HG03108 (cell line): ENCODE results near the gene DDX25.
"Not testable (repeated sequence)": the region's sequence is repeated elsewhere in the genome, so short reads cannot be mapped to it uniquely, and the experiment has no call there.

Source experiments
- ATAC-seq: cut with Tn5 transposase; IDR thresholded peaks from one replicate; pipeline ENCODE4 v1.9.1; 2021; ENCODE audit warnings: moderate library complexity; ENCODE audit not compliant: unreplicated experiment

DDX25 gene

DNA sequence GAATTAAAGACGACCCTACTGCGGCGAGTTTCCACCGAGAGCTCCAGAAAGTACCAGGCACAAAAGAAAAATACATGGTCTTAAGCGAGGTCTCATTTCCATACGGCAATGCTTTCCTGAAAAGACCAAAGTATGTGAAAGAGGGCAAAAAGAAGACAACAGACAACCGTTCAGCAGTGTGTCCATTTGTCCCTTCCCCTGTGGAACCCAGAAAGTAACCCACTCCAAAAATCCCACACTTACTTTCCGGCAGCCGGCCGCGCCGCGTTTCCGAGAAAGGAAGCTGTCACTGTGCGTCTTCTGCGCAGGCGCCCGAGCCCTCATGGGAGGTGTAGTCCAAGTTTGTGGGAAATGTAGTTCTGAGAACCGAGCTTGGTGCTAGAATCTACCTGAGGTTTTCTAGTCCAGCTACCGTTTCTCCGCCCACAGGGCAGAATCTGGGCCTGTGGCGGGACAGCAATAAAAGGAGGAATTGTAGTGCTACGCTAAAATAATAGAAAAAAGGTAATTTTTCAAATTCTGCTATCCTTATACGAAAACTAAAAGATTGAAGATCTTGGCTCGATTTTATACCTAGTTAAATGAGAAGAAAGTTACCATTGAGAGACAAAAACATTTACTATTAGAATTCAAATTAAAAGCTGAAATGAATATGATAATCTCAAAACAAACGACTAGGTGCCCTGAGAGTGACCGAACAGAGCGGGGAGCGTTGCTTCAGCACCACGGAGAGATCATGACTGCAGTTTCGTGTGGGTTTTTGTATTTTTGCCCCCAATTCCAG lies 1.2 kb upstream of the DDX25 start, which contains the start of gene PUS3:
TSS of gene PUS3 (minus strand) at position 280 of the 784 bp plus-strand sequence. CDS start 6,922 bp downstream, outside the sequence.
- ATAC-seq = peak; percentile 96

DNA sequence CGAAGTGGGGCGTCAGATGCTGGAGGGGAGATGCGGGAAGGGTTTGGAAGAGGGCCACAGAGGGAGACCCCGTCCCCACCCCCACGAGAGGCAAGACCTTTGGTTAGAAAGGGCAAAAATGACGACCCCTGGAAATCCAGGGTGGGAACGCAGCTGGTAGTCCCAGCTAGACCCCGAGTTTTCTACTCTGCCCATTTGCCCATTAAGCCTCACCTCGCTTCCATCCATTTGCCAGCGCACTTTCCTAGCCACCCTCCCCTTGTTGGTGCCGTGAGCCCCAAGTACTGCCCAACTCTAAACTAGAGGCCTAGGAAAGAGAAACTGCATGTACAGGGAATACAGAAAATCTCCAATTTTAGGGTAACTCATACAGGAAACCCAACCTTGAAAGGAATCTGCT lies 370 bp downstream of the DDX25 start:
- ATAC-seq = no peak

DNA sequence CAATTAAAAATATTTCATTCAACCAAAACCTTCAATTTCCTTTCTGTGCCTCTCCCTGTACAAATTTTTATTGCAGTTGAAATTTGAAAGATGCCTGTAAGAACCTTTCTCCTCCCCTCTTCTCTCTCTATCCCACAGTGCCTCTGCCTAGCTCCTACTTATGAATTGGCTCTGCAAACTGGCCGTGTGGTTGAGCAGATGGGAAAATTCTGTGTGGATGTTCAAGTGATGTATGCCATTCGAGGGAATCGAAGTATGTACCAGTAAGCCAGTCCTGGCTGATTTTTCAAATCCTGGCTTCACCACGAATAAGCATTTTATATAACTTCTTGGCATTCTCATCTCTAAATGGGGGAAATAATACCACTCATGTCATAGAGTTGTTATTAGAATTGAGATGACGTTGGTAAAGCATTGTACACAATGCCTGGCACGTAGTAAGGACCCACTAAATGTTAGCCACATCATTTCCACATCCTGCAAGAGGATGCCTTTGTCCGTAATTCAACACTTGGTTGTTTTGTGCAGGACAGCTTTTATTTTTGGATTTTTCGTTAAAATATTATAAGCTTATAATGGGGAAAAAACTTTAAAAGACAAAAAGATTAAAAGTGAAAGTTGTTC lies 6.0 kb downstream of the DDX25 start:
- no peak for ATAC-seq

DNA sequence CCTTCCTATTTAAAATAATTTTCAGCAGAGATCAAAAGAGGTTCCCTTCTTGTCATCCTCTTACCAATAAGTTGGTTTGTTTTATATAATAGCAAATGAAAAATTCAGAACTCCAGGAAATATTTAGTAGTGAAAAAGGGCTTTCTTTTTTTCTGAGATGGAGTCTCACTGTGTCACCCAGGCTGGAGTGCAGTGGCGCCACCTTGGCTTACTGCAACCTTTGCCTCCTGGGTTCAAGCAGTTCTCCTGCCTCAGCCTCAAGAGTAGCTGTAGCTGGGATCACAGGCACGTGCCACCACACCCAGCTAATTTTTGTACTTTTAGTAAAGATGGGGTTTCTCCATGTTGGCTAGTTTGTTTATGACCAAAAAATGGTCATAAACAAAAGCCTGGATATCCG lies 10.3 kb downstream of the DDX25 start:
- not testable (repeated sequence) for ATAC-seq

DNA sequence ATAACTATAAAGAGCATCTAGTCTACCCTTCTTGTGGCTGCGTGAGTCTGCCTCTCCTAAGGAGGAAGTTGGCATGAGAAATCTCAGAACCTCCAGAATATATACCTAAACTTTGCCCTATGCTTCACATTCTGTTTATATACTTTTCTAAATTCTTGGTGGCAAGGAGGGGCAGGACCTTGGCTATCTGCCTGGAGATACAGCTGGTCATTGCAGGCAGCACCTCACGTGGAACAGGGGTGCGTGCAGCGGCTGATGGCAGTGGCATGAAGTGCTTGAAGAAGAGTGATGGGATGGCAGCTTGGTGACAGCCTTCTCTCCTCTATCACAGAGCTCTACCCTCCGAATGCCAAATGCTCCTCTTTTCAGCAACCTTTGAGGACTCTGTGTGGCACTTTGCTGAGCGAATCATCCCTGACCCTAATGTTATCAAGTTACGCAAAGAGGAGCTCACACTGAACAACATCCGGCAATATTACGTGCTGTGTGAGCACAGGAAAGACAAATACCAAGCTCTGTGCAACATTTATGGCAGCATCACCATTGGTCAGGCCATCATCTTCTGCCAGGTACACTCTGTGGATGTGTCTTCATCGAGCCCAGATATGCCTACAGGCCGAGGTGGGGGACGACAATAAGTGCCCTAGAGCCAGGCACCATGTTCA lies 12.5 kb downstream of the DDX25 start:
- no peak for ATAC-seq

DNA sequence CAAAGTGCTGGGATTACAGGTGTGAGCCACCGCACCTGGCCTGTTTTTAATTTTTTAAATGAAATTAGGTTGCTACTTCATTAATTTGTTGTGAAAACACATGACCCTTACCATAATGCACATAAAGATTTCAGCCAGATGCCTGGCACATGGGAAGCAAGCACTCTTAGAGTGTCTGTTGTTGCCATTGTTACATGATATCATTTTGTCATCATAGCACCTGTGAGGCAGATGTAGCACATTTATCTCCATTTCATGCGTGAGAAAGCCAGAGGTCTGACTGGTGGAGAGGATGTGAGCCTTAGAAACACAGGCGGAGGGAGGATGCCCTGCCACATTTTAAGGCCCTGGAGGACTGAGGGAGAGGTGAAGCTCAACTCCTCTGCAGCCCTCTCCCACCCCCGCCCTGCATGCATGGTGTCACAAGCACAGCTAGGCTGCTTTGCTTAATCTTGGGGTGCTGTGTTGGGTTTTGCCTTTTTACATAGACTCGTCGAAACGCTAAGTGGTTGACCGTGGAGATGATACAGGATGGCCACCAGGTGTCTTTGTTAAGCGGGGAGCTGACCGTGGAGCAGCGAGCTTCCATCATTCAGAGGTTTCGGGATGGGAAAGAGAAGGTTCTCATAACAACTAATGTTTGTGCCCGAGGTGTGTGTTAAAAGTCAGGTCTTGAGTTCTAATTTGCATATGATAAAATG lies 14.0 kb downstream of the DDX25 start:
- ATAC-seq = no peak

DNA sequence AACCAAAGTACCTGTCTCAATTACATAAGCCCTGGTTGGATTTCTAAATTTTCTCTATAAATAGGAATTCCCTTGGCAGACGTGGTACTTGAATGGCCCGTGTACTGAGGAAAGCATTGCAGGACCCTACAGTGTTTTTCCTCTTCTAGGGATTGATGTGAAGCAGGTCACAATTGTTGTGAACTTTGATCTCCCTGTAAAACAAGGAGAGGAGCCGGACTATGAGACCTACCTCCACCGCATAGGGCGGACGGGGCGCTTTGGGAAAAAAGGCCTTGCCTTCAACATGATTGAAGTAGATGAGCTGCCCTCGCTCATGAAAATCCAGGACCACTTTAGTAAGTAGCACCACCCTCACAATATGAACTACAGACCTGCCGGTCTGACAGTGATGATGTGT lies 16.7 kb downstream of the DDX25 start:
- ATAC-seq = no peak

DNA sequence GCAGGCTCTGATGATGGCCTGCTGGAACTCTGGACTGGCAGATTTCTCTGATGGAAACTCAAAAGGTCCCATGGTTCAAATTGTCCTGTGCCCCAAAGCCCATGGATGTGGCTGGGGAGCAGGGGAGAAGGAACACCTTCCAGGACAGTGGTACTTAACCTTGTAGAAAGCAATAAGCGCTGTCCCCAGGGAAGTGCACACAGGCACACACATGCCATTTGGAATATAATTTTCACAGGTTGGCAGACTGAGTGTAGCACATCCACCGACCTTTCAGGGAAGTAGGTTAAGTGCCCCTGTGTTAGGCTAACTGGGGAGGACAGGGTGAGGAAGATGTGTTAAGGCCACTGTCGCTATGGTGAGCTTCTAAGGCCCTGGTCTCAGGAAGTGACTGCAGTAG lies 17.8 kb downstream of the DDX25 start:
- ATAC-seq = no peak

DNA sequence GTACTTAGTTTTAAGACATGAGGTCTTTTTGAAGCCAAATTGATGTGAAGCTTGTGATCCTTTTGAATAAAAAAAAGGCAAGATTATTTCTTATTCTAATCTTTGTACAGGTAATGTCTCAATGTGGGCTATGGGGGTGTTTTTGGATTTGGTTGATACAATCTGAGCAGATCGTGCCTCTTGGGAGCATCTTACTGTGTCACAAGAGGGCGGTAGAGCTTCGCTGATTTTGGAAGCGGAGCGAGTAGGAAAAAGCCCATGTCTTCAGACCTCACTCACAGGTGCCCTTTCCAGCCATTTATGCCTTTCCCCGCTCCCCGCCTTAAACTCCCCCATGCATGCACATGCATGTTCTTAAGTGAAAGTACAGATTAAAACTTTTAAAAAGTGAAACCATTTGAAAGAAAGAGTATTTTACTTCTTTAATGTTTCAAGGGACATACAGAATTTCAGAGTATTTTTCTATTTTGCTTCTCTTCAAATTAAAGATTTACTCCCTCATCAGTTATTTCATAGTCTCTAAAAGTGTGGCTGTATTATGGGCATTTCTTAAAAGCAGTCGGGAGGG lies 18.8 kb downstream of the DDX25 start:
- ATAC-seq = no peak

DNA sequence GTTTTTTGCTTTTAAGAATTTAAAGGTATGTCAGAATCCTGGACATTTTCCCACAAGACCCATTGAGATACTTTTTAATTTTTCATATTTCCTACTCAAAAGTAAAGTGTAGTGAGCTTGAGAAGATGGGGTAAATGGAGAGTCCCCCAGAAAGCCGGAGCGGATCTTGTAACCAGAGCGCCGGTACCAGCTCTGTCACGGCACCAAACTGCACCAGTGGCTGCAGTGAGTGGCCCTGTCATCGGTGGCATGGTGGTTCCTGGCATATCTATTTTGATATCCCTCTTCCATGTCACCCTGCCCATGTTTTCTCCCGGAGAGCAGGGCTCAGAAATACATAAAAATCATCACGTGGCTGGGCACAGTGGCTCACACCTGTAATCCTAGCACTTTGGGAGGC lies 19.3 kb downstream of the DDX25 start:
- ATAC-seq = no peak

DNA sequence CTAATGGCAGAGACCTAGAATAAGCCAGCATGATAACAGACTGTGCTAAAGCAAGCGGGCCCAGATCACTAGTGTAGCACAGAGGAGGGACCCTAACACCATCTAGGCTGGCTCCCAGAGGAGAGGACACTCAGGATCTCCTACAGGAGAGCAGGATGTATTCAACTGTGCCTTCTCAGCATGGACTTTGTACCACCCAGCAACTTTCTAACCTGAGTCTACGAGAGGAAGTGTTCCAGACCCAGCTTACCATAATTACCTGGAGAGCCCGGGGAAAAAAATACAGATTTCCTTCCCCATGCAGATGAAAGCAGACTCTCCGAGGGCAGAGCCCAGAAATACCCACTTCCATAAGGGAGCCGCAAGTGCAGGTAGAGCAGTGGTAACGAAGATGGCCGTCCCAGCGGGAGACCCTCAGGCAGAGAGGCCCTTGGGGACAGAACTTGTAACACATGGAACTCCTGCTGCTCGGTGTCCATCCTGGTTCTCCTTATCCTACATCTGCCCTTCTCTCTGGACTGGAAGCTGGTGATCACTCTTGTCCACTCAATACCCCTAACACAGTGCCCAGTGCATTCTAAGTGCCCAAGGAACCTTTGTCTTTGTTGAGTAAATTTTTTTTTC lies 20.2 kb downstream of the DDX25 start:
- ATAC-seq = no peak

DNA sequence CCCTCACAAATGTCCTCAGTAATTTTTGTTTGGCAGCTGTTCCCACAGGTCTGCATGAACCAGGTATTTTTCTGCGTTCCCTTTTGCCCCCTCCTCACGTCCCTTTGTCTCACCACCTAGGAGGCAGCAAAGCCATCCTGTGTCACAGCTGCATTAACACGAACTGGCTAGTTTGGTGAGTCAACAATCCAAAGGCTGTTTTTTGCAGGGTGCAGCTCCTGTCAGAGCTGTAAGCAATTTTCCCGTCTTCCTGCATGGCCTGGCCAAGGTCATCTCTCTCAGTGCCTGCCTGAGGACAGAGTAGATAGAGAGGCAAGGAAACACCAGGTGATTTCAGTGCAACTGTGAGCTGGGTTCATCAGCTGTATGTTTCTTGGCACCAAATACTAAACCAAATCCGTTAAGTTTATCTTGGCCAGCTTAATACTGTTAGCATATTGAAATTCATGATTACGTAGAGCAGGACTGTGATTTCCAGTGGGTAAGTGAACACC lies 21.0 kb downstream of the DDX25 start:
- no peak for ATAC-seq

DNA sequence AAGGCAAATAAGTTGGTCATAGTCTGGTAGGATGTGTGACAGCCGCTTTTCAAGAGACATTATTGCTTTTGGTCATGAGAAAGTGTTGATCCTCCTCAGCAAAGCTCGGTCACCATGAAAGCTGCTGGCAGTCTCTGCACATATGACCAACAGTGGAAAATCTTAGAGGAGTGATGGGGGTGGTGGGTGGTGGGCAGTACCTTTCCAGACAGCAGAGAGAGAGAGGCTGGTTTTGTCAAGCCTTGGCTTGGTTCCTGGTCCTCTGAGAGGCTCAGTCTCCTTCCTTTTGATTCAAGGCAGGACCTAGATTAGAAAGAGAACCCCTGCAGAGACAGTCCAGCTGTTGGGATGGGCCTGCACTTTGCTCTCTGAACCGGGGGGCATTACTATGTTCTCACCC lies 21.5 kb downstream of the DDX25 start:
- ATAC-seq = no peak

DNA sequence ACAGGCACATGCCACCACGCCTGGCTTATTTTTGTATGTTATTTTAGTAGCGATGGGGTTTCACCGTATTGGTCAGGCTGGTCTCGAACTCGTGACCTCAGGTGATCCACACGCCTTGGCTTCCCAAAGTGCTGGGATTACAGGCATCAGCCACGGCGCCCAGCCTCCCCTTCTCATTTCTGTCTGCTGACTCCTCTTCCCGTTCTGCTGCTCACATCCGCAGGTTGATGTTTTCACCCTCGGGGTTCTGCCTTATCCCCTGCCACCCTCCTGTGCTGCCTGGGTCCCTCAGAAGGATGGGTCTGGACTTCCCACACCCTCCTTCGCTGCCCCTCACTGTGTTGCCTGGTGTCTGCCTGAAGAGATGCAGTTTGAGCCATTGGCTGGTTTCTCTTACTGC lies 22.4 kb downstream of the DDX25 start:
- no peak for ATAC-seq

DNA sequence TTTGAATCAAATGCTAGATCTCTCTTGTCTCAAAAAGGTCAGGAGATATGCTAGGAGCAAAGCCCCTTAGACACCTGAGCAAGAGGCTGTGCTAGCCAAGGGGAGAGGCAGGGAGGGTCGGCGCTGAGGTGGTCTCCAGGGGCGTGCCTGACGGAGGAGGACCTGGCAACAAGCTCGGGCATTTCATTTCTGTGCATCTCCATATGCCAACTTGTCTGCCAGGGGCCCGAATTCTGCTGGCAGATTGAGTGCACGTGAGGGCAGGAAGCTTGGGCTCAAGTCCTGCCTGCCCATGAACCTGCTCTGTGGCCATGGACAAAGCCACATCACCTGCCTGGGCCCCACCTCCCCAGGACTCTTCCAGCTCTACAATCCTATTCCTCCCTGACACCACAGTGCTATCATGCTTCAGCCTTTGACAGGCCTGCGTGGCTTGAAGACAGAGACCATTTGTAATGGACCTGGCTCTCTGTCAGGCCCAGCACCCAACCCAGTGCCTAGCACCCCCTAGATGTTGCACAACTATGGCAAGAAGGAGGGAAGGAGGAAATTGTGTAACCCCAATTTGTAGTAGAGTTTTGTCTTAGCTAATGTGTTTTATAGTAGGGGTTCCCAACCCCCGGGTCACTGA lies 25.3 kb downstream of the DDX25 start:
- ATAC-seq = no peak

DNA sequence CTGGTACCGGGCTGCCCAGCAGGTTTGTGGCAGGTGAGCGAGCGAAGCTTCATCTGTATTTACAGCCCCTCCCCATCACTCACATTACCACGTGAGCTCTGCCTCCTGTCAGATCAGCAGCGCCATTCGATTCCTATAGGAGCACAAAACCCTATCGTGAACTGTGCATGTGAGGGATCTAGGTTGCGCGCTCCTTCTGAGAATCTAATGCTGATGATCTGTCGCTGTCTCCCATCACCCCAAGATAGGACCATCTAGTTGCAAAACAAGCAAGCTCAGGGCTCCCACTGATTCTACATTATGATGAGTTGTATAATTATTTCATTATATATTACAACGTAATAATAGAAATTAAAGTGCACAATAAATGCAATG lies 25.8 kb downstream of the DDX25 start:
- ATAC-seq = no peak

DNA sequence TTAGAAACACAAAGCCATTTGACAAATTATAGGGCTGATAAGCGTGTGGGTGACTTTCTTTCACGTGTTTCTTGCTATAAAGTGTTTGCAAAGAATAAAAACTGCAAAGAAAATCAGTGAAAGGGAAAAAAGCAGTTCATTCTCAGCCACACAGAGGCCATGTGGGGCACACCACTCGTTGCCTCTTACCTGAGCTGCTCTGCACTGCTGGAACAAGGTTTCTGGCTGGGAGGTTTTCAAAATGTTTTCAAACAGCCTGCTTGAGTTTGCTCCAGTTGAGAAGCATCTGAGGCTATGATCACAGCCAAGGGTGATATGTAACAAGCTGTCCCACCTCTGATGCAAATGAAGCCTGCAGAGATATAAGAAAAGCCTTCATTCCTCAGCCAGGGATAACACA lies 26.8 kb downstream of the DDX25 start:
- no peak for ATAC-seq

DNA sequence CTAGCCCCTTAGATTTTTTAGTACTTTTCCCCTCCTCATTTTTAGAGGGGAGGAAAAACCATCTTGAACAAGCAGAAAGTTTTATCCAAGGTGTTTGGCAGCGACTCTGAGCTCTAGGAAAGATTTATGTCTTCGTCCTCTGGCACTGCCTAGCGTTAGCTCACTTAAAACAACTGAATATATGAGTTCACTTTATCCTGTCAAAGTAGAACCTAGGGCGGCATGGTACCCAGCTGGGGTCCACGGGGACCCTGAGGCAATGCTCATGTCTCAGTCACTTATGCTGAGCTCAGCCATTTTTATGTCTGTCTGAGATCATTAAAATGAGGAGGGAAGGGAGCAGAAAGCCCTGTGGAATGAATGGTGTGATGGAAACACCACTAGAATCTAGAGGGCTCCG lies 27.4 kb downstream of the DDX25 start:
- ATAC-seq = no peak

DNA sequence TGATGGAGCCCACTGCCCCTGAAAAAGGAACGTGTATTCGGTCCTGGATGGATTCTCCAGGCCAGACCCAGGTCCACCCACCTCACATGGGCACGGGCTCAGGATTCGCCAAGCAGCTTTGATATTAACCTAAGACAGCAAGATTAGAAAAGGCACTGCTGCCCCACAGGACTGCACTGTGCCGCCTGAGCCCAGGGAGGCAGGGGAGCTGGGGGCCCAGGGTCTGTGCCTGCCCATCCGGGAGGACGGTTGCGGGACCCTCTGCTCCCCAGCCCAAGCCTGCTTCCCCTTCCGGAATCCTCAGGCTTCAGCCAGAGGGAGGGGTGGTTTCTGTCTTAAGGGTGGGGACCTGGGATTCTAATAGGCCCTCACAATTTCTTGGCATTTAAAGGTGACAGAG lies 28.0 kb downstream of the DDX25 start:
- ATAC-seq = no peak
